Fibroblast of villous mesenchyme (primary cell): ENCODE results near the gene TSHZ2. TPM values are rescaled to one million over a fixed set of nuclear protein-coding genes. Genes with fewer than 3 reads are reported as not detected.
"Not testable (repeated sequence)": the region's sequence is repeated elsewhere in the genome, so short reads cannot be mapped to it uniquely, and the experiment has no call there.

Experiments
- DNase-seq: peaks from one replicate; pipeline ENCODE4 v3.0.0-alpha.2; 2010; ENCODE audit warnings: low read depth
- H3K4me3 ChIP-seq: 2 replicates; pipeline ENCODE4 v1.5.1; 2011; ENCODE audit warnings: low read depth, mild to moderate bottlenecking, low read length
- CTCF ChIP-seq: IDR thresholded peaks from 2 replicates; pipeline ENCODE4 v1.5.1; 2012; ENCODE audit warnings: low read depth, mild to moderate bottlenecking, low read length; ENCODE audit not compliant: insufficient read depth
- total RNA-seq: library from RNA; depleted of rRNA; stranded (reverse); fragments of >200 nt; gene quantifications from 2 replicates; pipeline ENCODE4 v1.2.3, GENCODE V29; 2012

Gene TSHZ2
- total RNA-seq, 1 donor: 2.6 TPM

- no peak overlapping the region for H3K4me3 ChIP-seq
- no peak for DNase-seq
- no peak for TF ChIP-seq CTCF
These were observed 347.6 kb downstream of the TSHZ2 start for GRCh38 chr20:53319716-53320115.

GRCh38 chr20:53320701-53321100 is 348.5 kb downstream of the TSHZ2 start:
- no peak for DNase-seq
- TF ChIP-seq CTCF: no peak
- H3K4me3 ChIP-seq: no peak overlapping the region

GRCh38 chr20:53321596-53321995 is 349.4 kb downstream of the TSHZ2 start:
- TF ChIP-seq CTCF: no peak
- DNase-seq: no peak
- no peak overlapping the region for H3K4me3 ChIP-seq

- DNase-seq: no peak
- no peak for TF ChIP-seq CTCF
- H3K4me3 ChIP-seq: no peak overlapping the region
These were observed 350.5 kb downstream of the TSHZ2 start for GRCh38 chr20:53322651-53323050.

- H3K4me3 ChIP-seq: not testable (repeated sequence)
These were observed 351.3 kb downstream of the TSHZ2 start for GRCh38 chr20:53323460-53323859.

GRCh38 chr20:53324816-53325215 is 352.7 kb downstream of the TSHZ2 start:
- TF ChIP-seq CTCF: no peak
- H3K4me3 ChIP-seq: no peak overlapping the region
- no peak for DNase-seq

More at GRCh38 chr20:53323460-53323859, 351.3 kb downstream of the TSHZ2 start:
- DNase-seq: not testable (repeated sequence)

GRCh38 chr20:53328961-53329360 is 356.8 kb downstream of the TSHZ2 start:
- H3K4me3 ChIP-seq: no peak overlapping the region
- DNase-seq: peak; percentile 24
- TF ChIP-seq CTCF: no peak
